Upper lobe of right lung (tissue), 1 donor: ENCODE results near the gene COQ8B. TPM values are rescaled to one million over a fixed set of nuclear protein-coding genes. Genes with fewer than 3 reads are reported as not detected.

ENCODE experiments used
- ATAC-seq: fragments of 200-7000 bp; cut with Tn5 transposase; one replicate; pipeline ENCODE4 v1.9.1; 2020; ENCODE audit warnings: mild to moderate bottlenecking, moderate library complexity
- DNase-seq: peaks from one replicate; pipeline ENCODE4 v3.0.0-alpha.2; 2020
- H3K27ac ChIP-seq: fragments of 200-600 bp; one replicate; pipeline ENCODE4 v1.8.0; 2022
- H3K27me3 ChIP-seq: fragments of 200-600 bp; one replicate; pipeline ENCODE4 v1.8.0; 2022; ENCODE audit warnings: mild to moderate bottlenecking
- H3K36me3 ChIP-seq: fragments of 200-600 bp; one replicate; pipeline ENCODE4 v1.8.0; 2022
- H3K4me1 ChIP-seq: fragments of 200-600 bp; one replicate; pipeline ENCODE4 v1.8.0; 2022
- H3K4me3 ChIP-seq: fragments of 200-600 bp; one replicate; pipeline ENCODE4 v1.8.0; 2022; ENCODE audit warnings: mild to moderate bottlenecking
- H3K9me3 ChIP-seq: fragments of 200-600 bp; one replicate; pipeline ENCODE4 v1.8.0; 2022
- intact Hi-C: fragments of 100-400 bp; cut with DNase I; formaldehyde crosslinking; loops from one replicate; pipeline ENCODE4 v1.11.0; 2022
- total RNA-seq: library from RNA; stranded (reverse); fragmentation: NEBNext Ultra II Directional; extraction: Animal tissue kit (Norgen Biotek cat#: 25700); gene quantifications from one replicate; pipeline ENCODE4 v1.2.1, GENCODE V29; 2021
- TF ChIP-seq, protein P1 (sequence below): fragments of 200-600 bp; IDR thresholded peaks from one replicate; pipeline ENCODE4 v1.8.0; 2022; ENCODE audit warnings: antibody characterized with exemption
- donor health status: DM: no; HTN: yes; CAD: no; lungs with severe emphysema.

COQ8B gene
- total RNA-seq, 1 donor from 2014 or later = 43.6 TPM

DNA sequence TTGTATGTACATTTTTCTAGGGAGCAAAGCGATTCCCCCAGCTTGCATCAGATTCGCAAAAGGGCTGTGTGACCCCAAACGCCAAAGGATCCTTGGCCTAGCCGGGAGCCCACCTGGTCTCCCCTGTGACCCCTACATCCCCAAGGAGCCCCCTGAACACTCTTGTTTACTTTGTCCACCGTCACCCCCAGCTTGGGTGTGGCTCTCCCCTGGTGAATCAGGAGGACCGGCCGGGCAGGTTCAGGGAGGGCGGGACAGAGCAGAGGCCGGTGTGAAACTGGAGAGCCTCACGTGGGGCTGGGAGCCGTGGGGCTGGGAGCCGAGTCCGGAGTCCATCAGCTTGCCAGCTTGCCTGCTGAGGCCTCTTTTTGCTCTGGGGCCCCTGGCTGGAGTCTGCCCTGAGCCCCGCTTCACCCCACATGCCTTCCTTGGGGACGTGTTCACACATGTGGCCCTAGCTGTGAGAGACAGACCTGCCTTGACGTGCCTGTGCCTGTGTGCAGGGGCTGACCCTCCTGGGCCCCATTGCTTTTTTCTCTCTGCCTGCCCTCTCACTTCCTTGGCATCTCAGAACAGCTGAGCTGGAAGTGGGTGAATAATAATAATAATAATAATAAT is 2.2 kb upstream of the COQ8B start:
- intact Hi-C loops = no loop called here

DNA sequence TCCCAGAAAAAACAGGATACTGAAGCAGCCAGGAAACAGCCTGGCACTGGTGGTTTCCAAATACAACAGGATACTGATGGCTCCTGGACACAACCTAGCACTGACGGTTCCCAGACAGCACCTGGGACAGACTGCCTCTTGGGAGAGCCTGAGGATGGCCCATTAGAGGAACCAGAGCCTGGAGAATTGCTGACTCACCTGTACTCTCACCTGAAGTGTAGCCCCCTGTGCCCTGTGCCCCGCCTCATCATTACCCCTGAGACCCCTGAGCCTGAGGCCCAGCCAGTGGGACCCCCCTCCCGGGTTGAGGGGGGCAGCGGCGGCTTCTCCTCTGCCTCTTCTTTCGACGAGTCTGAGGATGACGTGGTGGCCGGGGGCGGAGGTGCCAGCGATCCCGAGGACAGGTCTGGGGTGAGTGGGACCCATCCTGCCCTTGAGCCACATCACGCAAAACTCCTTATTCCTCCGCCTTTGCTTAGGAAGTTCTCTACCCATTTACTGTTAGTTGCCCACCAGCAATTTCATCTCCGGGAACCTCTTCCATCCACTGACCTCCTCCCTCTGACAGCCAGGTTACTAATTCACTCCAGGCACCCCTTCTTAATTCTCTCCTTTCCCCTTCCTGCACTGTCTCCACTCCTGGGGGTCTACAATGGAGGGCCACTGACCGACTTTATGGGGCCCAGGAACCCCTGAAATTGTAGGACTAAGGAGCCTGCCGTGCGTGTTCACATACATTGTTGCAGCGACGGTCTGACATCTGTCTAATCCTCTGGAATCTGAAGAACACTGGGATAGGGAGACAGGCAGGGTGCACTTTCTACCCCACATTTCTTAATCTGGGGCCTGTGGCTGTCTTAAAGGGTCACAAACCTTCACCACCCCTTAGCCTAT is 1.4 kb upstream of the COQ8B start:
- DNase-seq (peak; percentile 83), ATAC-seq (no peak)
- H3K4me1 ChIP-seq = peaks cover 49% of the 10 kb centered on the region
- H3K4me3 ChIP-seq = peak overlapping the region; percentile 75
- peaks cover 13% of the 10 kb centered on the region for H3K36me3 ChIP-seq
- H3K27me3 ChIP-seq = no peaks in the 10 kb centered on the region
- H3K27ac ChIP-seq = peak overlapping the region; percentile 95
- TF ChIP-seq, protein P1, sequence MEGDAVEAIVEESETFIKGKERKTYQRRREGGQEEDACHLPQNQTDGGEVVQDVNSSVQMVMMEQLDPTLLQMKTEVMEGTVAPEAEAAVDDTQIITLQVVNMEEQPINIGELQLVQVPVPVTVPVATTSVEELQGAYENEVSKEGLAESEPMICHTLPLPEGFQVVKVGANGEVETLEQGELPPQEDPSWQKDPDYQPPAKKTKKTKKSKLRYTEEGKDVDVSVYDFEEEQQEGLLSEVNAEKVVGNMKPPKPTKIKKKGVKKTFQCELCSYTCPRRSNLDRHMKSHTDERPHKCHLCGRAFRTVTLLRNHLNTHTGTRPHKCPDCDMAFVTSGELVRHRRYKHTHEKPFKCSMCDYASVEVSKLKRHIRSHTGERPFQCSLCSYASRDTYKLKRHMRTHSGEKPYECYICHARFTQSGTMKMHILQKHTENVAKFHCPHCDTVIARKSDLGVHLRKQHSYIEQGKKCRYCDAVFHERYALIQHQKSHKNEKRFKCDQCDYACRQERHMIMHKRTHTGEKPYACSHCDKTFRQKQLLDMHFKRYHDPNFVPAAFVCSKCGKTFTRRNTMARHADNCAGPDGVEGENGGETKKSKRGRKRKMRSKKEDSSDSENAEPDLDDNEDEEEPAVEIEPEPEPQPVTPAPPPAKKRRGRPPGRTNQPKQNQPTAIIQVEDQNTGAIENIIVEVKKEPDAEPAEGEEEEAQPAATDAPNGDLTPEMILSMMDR = no peak
- intact Hi-C loops = no loop called here
- no peaks in the 10 kb centered on the region for H3K9me3 ChIP-seq

More for the DNA sequence above, 2.2 kb upstream of the COQ8B start:
- Histone ChIP-seq H3K27ac (peak overlapping the region; percentile 95), H3K4me3 (peak overlapping the region; percentile 75), H3K27me3 (no peaks in the 10 kb centered on the region), H3K36me3 (peaks cover 21% of the 10 kb centered on the region), H3K9me3 (no peaks in the 10 kb centered on the region), H3K4me1 (peaks cover 52% of the 10 kb centered on the region)
- peak; percentile 35 for ATAC-seq
- TF ChIP-seq, protein P1 = no peak
- peak; percentile 94 for DNase-seq

DNA sequence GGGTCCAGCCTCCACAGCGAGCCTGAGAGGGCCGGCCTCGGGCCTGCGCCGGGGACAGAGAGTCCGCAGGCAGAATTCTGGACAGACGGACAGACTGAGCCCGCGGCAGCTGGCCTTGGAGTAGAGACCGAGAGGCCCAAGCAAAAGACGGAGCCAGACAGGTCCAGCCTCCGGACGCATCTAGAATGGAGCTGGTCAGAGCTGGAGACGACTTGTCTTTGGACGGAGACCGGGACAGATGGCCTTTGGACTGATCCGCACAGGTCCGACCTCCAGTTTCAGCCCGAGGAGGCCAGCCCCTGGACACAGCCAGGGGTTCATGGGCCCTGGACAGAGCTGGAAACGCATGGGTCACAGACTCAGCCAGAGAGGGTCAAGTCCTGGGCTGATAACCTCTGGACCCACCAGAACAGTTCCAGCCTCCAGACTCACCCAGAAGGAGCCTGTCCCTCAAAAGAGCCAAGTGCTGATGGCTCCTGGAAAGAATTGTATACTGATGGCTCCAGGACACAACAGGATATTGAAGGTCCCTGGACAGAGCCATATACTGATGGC is 716 bp upstream of the COQ8B start:
- DNase-seq = peak; percentile 75
- Histone ChIP-seq H3K27me3 (no peaks in the 10 kb centered on the region), H3K4me1 (peaks cover 42% of the 10 kb centered on the region), H3K27ac (peak overlapping the region; percentile 95), H3K9me3 (no peaks in the 10 kb centered on the region), H3K36me3 (peaks cover 14% of the 10 kb centered on the region), H3K4me3 (peak overlapping the region; percentile 75)
- TF ChIP-seq, protein P1 = no peak
- intact Hi-C loops = no loop called here
- no peak for ATAC-seq

DNA sequence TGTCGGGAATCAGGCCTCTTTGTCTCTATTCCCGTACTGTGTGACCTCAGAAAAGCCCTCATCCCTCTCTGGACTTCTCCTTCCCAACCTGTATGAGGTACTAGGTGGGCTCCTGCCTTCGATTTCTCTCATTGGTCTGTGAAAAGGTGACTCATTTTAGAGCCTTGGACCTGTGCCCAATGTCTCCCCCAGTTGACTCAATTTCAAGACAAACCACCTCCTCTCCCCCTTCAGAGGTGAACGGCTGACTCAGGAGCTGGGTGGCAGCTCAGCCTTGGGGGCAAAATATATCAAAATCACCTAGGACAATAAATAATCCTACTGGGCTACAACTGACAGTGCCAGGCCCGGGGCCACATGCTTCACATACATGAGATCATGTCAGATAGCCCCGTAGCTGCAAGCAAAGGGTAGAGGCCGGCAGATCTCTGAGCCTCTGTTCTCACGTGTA is 630 bp downstream of the COQ8B start:
- Histone ChIP-seq H3K36me3 (peaks cover 15% of the 10 kb centered on the region), H3K4me3 (peak overlapping the region; percentile 75), H3K27me3 (no peaks in the 10 kb centered on the region), H3K9me3 (no peaks in the 10 kb centered on the region), H3K27ac (peak overlapping the region; percentile 95), H3K4me1 (peaks cover 28% of the 10 kb centered on the region)
- ATAC-seq (no peak), DNase-seq (no peak)
- intact Hi-C loops = no loop called here
- TF ChIP-seq, protein P1 = no peak

DNA sequence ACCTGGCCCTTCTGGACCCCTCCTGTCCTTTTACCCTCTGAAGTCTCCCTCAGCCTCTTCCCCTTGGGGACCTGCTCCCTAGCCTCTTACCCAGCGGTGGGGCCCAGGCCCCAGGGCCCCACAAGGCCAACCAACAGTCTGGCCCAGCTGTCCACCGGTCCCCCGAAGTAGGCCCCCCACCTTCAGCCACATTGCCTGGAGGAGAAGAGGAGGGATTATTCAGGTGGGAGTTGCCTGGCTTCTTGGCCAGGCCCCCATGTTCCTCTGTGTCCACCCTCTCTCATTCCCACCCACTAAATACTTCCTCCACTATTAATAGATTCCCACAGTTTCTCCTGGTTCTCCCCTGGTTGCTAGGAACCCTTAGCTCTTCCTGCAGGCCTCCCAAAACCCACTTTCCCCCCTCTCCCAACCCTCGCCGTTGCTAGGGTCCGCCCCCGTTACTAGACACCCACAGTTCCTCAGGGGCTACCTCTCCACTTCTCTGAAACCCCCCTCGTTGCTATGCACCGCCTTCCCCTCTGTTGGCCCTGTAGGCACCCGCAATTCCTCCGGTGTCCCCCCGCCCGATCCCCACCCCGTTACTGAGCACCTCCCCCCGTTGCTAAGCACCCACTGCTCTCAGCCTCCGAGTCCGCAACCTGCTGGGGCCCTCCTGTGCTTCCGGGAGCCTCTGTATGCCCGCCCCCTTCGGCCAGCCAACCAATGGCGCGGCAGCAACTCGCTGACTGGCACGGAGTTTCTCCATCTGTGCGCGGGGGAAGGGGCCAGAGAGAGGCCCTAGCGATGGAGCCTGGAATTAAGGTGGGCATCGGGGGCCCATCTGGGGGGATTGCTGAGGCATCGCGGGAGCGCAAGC is 2.0 kb downstream of the COQ8B start:
- H3K27me3 ChIP-seq = no peaks in the 10 kb centered on the region
- ATAC-seq (peak; percentile 74), DNase-seq (peak; percentile 97)
- H3K4me3 ChIP-seq = peak overlapping the region; percentile 75
- H3K9me3 ChIP-seq = no peaks in the 10 kb centered on the region
- peak overlapping the region; percentile 95 for H3K27ac ChIP-seq
- intact Hi-C loops = no loop called here
- peaks cover 25% of the 10 kb centered on the region for H3K36me3 ChIP-seq
- TF ChIP-seq, protein P1 = peak; percentile 7
- peaks cover 18% of the 10 kb centered on the region for H3K4me1 ChIP-seq
